Liver (tissue), 9 donors: ENCODE data around the gene PPME1. TPM values are rescaled to one million over a fixed set of nuclear protein-coding genes. Genes with fewer than 3 reads are reported as not detected.

ENCODE experiments used
- DNase-seq: peaks from one replicate; pipeline ENCODE4 v3.0.0-alpha.2; 2017; ENCODE audit warnings: low spot score
- H3K27ac ChIP-seq, 2 donors: one replicate each; pipeline ENCODE4 v1.7.0; 2013; ENCODE audit warnings: inconsistent platforms in 2 of 2, low read length in 2 of 2, control low read depth in 1 of 2, low read depth in 1 of 2, mild to moderate bottlenecking in 1 of 2
- H3K27me3 ChIP-seq, 4 donors: one replicate each; pipeline versions ENCODE4 v1.6.1 to v1.7.0; 2013; ENCODE audit warnings: low read length in 3 of 4, inconsistent platforms in 1 of 4, mild to moderate bottlenecking in 1 of 4, moderate library complexity in 1 of 4; ENCODE audit not compliant: control insufficient read depth in 4 of 4, insufficient read depth in 4 of 4
- H3K36me3 ChIP-seq, 4 donors: one replicate each; pipeline versions ENCODE4 v1.6.1 to v1.7.0; 2013; ENCODE audit warnings: low read length in 3 of 4, mild to moderate bottlenecking in 3 of 4, low read depth in 1 of 4, moderate library complexity in 1 of 4; ENCODE audit not compliant: control insufficient read depth in 4 of 4, insufficient read depth in 3 of 4
- H3K4me1 ChIP-seq, 4 donors: one replicate each; pipeline versions ENCODE4 v1.6.1 to v1.7.0; 2013; ENCODE audit warnings: low read length in 3 of 4, mild to moderate bottlenecking in 3 of 4, moderate library complexity in 1 of 4; ENCODE audit not compliant: control insufficient read depth in 4 of 4, insufficient read depth in 4 of 4
- H3K4me3 ChIP-seq, 3 donors: one replicate each; pipeline versions ENCODE4 v1.6.1 to v1.7.0; 2013; ENCODE audit warnings: low read length in 3 of 3, control low read depth in 1 of 3, low read depth in 1 of 3, mild to moderate bottlenecking in 1 of 3
- H3K9ac ChIP-seq, 2 donors: one replicate each; pipeline ENCODE4 v1.7.0; 2013; ENCODE audit warnings: low read length in 2 of 2, mild to moderate bottlenecking in 2 of 2, moderate library complexity in 2 of 2, control low read depth in 1 of 2, low read depth in 1 of 2
- H3K9me3 ChIP-seq, 4 donors: one replicate each; pipeline versions ENCODE4 v1.6.1 to v1.7.0; 2013; ENCODE audit warnings: low read length in 3 of 4; ENCODE audit not compliant: control insufficient read depth in 4 of 4
- ATF3 ChIP-seq: IDR thresholded peaks from 2 replicates; pipeline ENCODE4 v1.6.1; 2016; ENCODE audit warnings: antibody characterized with exemption
- CTCF ChIP-seq: fragments of 150-350 bp; IDR thresholded peaks from 2 replicates; pipeline ENCODE4 v1.5.1; 2017; ENCODE audit warnings: improper control_type of control experiment, low read depth, low read length; ENCODE audit not compliant: missing input control
- EGR1 ChIP-seq, 2 donors: IDR thresholded peaks; 2 replicates each; pipeline ENCODE4 v1.6.1; 2016 to 2018; ENCODE audit warnings: antibody characterized with exemption in 2 of 2, low read depth in 2 of 2
- FOXA1 ChIP-seq: IDR thresholded peaks from 2 replicates; pipeline ENCODE4 v1.6.1; 2016; ENCODE audit warnings: antibody characterized with exemption
- FOXA2 ChIP-seq: IDR thresholded peaks from 2 replicates; pipeline ENCODE4 v1.6.1; 2016; ENCODE audit warnings: antibody characterized with exemption
- HNF4A ChIP-seq, 2 donors: conservative IDR thresholded peaks; 2 replicates each; pipeline ENCODE4 v1.6.1; 2016; ENCODE audit warnings: antibody characterized with exemption in 2 of 2, mild to moderate bottlenecking in 2 of 2
- HNF4G ChIP-seq: IDR thresholded peaks from 2 replicates; pipeline ENCODE4 v1.6.1; 2016; ENCODE audit warnings: antibody characterized with exemption
- NR2F2 ChIP-seq: IDR thresholded peaks from 2 replicates; pipeline ENCODE4 v1.6.1; 2016; ENCODE audit warnings: antibody characterized with exemption
- RAD21 ChIP-seq, 2 donors: IDR thresholded peaks; 2 replicates each; pipeline ENCODE4 v1.6.1; 2016; ENCODE audit warnings: antibody characterized with exemption in 2 of 2, mild to moderate bottlenecking in 2 of 2
- REST ChIP-seq: IDR thresholded peaks from 2 replicates; pipeline ENCODE4 v1.6.1; 2016; ENCODE audit warnings: antibody characterized with exemption, mild to moderate bottlenecking
- RXRA ChIP-seq, 2 donors: IDR thresholded peaks; 2 replicates each; pipeline ENCODE4 v1.6.1; 2017 to 2018; ENCODE audit warnings: antibody characterized with exemption in 2 of 2, mild to moderate bottlenecking in 1 of 2
- SP1 ChIP-seq: IDR thresholded peaks from 2 replicates; pipeline ENCODE4 v1.6.1; 2018; ENCODE audit warnings: antibody characterized with exemption, mild to moderate bottlenecking
- YY1 ChIP-seq: IDR thresholded peaks from 2 replicates; pipeline ENCODE4 v1.6.1; 2016; ENCODE audit warnings: antibody characterized with exemption, mild to moderate bottlenecking
- ZBTB33 ChIP-seq: IDR thresholded peaks from 2 replicates; pipeline ENCODE4 v1.6.1; 2016; ENCODE audit warnings: antibody characterized with exemption
- WGBS: extraction: QIAGEN DNeasy Blood & Tissue Kit; methylation state at CpG from one replicate; pipeline ENCODE4 v1.1.7; 2013; 5-methylcytosine and 5-hydroxymethylcytosine counted together
- polyA plus RNA-seq, 2 donors: library from polyadenylated mRNA; stranded (reverse) in 1 of 2; unstranded in 1 of 2; fragments of 200-250 nt in 1 of 2; fragments of >200 nt in 1 of 2; fragmentation: Nextera tagmentation in 1 of 2; extraction: Ambion mirVana in 1 of 2; gene quantifications; one replicate each; pipeline versions ENCODE4 v1.2.1 to v1.2.3, GENCODE V29; 2013 to 2015
- total RNA-seq, 2 donors: library from RNA; depleted of rRNA; stranded (reverse); fragments of >200 nt; gene quantifications; one replicate each; pipeline ENCODE4 v1.2.3, GENCODE V29; 2014
- donor health status: healthy.
- donor health status: healthy.
- donor health status: healthy.
- donor health status: healthy.
- donor health status: healthy.

The PPME1 gene
- total and polyA plus RNA-seq, 4 donors, result 9.1 to 47.4 (median 13.6) TPM

- TF ChIP-seq ATF3 (no peak), HNF4A (conservative IDR thresholded peaks at IDR 0.05) (no peak), HNF4G (no peak), RAD21 (IDR thresholded peaks at IDR 0.05) (no peak), EGR1 (IDR thresholded peaks at IDR 0.05; ENCODE audit: low read depth in 2 of 2) (no peak), FOXA2 (no peak), FOXA1 (no peak), YY1 (no peak)
These were observed 36.4 kb upstream of the PPME1 start (continued) for GRCh38 chr11:74134661-74135060.

DNA sequence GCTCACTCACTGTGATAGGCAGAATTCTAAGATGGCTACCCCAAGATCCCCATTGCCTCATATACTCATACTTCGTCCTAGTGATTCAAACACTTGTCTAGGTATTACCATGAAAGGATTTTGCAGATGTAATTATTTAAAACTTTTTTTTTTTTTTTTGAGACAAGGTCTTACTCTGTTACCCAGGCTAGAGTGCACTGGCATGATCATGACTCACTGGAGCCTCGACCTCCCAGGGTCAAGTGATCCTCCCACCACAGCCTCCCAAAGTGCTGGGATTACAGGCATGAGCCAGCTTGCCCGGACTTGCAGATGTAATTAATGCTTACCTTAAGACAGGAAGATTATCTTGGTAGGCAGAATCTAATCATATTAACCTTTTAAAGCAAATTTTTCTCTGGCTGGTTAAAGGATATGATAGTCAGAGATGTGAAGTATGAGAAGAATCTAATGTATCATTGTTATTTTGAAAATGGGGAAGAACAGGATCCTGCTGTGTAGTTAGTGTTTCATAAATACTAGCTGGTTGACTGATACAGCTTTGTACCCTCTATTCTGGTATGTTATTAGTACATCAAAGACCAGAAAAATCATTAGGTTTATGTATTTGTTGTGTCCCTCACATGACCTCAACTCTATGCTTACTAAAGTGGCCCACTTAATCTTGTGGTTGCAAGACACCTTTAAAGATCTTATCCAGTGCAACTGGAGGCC lies 35.8 kb upstream of the PPME1 start:
- DNase-seq, result no peak
- Histone ChIP-seq H3K36me3 (peaks cover 0 to 18% (median 5%) of the 10 kb centered on the region in 4 donors), H3K4me1 (no peaks in the 10 kb centered on the region), H3K9me3 (no peaks in the 10 kb centered on the region), H3K27ac (no peak overlapping the region), H3K9ac (no peak overlapping the region), H3K4me3 (no peak overlapping the region), H3K27me3 (no peaks in the 10 kb centered on the region)
- WGBS, result 96% methylated on average over 3 of the region's 3 CpGs
- TF ChIP-seq RXRA (IDR thresholded peaks at IDR 0.05) (no peak), EGR1 (IDR thresholded peaks at IDR 0.05; ENCODE audit: low read depth in 2 of 2) (no peak), NR2F2 (no peak)

DNA sequence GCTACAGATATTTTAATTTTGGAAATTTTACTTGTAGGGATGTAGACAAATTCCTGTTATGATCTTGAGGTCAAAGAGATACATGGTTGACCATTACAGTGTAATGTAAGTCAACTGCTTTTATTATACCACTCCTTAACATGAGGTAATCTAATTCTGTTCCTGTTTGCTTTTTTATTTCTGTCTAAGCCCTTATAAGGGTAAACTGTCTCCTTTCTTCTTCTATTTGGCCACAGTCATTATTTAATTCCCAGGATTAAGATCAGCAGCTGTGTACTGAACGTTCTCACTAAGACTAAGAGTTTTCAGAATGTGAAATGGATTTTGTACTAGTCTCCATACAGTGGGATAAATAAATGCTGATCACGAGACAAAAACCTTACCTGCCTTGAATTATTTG lies 33.1 kb upstream of the PPME1 start:
- Histone ChIP-seq H3K36me3 (peaks cover 0 to 11% (median 0%) of the 10 kb centered on the region in 4 donors), H3K9me3 (no peaks in the 10 kb centered on the region), H3K9ac (no peak overlapping the region), H3K4me3 (no peak overlapping the region), H3K27ac (no peak overlapping the region), H3K4me1 (no peaks in the 10 kb centered on the region), H3K27me3 (no peaks in the 10 kb centered on the region)
- no peak for DNase-seq
- TF ChIP-seq FOXA1 (no peak), SP1 (no peak), ZBTB33 (no peak), ATF3 (no peak), FOXA2 (no peak), REST (no peak), HNF4A (conservative IDR thresholded peaks at IDR 0.05) (no peak), NR2F2 (no peak), CTCF (no peak), RXRA (IDR thresholded peaks at IDR 0.05) (no peak)
- 93% methylated on average over 2 of the region's 2 CpGs for WGBS
